IPS-18a (cell line): ENCODE data around the gene LAMB4.

Experiments used
- H3K27ac ChIP-seq: one replicate; pipeline ENCODE4 v1.5.1; 2013; ENCODE audit warnings: low read length
- H3K27me3 ChIP-seq: one replicate; pipeline ENCODE4 v1.6.1; 2013; ENCODE audit warnings: mild to moderate bottlenecking, low read length; ENCODE audit not compliant: control insufficient read depth, insufficient read depth
- H3K36me3 ChIP-seq: one replicate; pipeline ENCODE4 v1.6.1; 2013; ENCODE audit warnings: low read depth, low read length; ENCODE audit not compliant: control insufficient read depth
- H3K4me1 ChIP-seq: one replicate; pipeline ENCODE4 v1.6.1; 2013; ENCODE audit warnings: low read depth, low read length; ENCODE audit not compliant: control insufficient read depth
- H3K4me3 ChIP-seq: one replicate; pipeline ENCODE4 v1.5.1; 2013; ENCODE audit warnings: low read length
- H3K9ac ChIP-seq: one replicate; pipeline ENCODE4 v1.6.1; 2013; ENCODE audit warnings: mild to moderate bottlenecking, low read length, moderate library complexity
- H3K9me3 ChIP-seq: one replicate; pipeline ENCODE4 v1.6.1; 2013; ENCODE audit warnings: low read depth, low read length; ENCODE audit not compliant: control insufficient read depth

The LAMB4 gene

DNA sequence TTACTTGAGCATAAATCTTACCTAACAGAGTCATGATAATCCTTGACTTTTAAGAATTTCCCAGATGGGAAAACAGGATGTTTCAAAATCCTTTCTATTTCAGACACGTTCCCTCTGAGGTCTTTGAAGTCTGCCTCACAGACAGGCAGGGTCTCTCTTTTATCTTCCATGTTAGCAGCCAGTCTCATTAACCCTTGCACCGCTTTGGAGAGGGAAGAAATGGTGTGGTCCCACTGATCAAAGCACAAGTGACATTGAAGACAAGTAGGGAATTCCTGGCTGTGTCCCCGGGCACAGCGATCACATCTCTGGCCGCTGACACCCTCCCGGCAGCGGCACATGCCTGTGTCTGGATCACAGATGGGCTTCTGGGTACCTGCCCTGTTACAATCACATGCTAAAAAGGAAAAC lies 74.5 kb downstream of the LAMB4 start:
- Histone ChIP-seq H3K4me3 (no peak overlapping the region), H3K9ac (no peak overlapping the region), H3K27ac (no peak overlapping the region), H3K36me3 (no peaks in the 10 kb centered on the region), H3K4me1 (no peaks in the 10 kb centered on the region), H3K27me3 (no peaks in the 10 kb centered on the region), H3K9me3 (no peaks in the 10 kb centered on the region)

DNA sequence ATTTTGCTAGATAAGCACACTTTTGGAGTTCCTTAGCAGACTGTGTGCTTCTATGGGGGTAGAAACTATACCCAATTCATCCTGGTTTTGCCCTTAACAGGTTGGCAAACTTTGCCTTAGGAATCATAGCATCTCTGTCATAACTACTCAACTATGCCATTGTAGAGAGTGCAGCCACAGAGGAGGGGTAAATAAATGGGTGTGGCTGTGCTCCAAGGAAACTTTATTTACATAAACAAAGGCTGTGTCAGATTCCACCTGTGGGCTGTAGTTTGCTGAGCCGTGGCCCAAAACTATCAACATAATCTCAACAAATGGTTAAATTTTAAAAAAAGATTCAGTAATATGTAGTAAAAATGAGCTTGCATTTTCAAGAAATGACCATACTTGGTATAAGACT lies 75.6 kb downstream of the LAMB4 start:
- no peaks in the 10 kb centered on the region for H3K27me3 ChIP-seq
- no peaks in the 10 kb centered on the region for H3K36me3 ChIP-seq
- no peak overlapping the region for H3K4me3 ChIP-seq
- H3K4me1 ChIP-seq = no peaks in the 10 kb centered on the region
- no peak overlapping the region for H3K27ac ChIP-seq
- no peak overlapping the region for H3K9ac ChIP-seq
- H3K9me3 ChIP-seq = no peaks in the 10 kb centered on the region

DNA sequence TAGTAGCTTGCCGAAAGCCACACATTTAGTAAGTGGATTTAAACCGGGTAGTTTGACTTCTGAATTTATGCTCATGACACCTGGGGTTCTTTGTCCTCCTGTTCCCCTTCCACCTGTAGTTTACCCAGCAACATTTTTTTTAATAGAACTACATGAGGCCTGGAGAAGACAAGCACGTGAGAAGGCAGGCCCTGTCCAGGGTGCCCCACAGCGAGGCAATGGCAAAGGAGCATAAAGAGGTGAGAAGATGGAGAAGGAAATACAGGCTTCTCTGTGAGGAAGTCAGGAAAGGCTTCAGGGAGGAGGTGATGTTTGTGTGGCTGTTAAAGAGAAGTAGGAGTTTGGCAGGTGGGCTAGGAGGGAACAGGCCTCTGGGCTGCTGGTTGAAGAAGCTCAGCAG lies 76.9 kb downstream of the LAMB4 start:
- Histone ChIP-seq H3K9me3 (no peaks in the 10 kb centered on the region), H3K27me3 (no peaks in the 10 kb centered on the region), H3K36me3 (no peaks in the 10 kb centered on the region), H3K4me1 (no peaks in the 10 kb centered on the region), H3K4me3 (no peak overlapping the region), H3K9ac (no peak overlapping the region), H3K27ac (no peak overlapping the region)

- no peaks in the 10 kb centered on the region for H3K27me3 ChIP-seq
- no peaks in the 10 kb centered on the region for H3K9me3 ChIP-seq
- H3K4me1 ChIP-seq = no peaks in the 10 kb centered on the region
- no peaks in the 10 kb centered on the region for H3K36me3 ChIP-seq
- H3K4me3 ChIP-seq = no peak overlapping the region
- no peak overlapping the region for H3K27ac ChIP-seq
- no peak overlapping the region for H3K9ac ChIP-seq
Observed at GRCh38 chr7:108051454-108051853, 78.7 kb downstream of the LAMB4 start.

GRCh38 chr7:108049962-108050361 lies 80.2 kb downstream of the LAMB4 start:
- H3K4me1 ChIP-seq = no peaks in the 10 kb centered on the region
- H3K27me3 ChIP-seq = no peaks in the 10 kb centered on the region
- no peaks in the 10 kb centered on the region for H3K36me3 ChIP-seq
- H3K9me3 ChIP-seq = no peaks in the 10 kb centered on the region
- H3K9ac ChIP-seq = no peak overlapping the region
- H3K27ac ChIP-seq = no peak overlapping the region
- H3K4me3 ChIP-seq = no peak overlapping the region

DNA sequence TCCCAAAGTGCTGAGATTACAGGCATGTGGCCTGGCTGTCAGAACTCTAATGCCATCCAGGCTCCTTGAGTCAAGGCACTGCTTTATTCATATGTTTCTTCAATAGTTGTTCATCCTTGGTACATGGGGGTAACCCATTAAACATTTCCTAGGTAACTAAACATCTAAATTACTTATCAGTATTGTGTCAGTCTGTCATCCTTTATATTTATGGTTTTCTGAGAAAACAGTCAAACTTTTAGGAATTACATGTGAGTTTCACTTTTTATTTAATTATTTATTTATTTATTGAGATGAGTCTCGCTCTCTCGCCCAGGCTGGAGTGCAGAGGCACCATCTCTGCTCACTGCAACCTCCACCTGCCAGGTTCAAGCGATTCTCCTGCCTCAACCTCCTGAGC lies 81.7 kb downstream of the LAMB4 start:
- Histone ChIP-seq H3K36me3 (no peaks in the 10 kb centered on the region), H3K9me3 (no peaks in the 10 kb centered on the region), H3K4me1 (no peaks in the 10 kb centered on the region), H3K9ac (no peak overlapping the region), H3K4me3 (no peak overlapping the region), H3K27ac (no peak overlapping the region), H3K27me3 (no peaks in the 10 kb centered on the region)

- no peak overlapping the region for H3K27ac ChIP-seq
- H3K4me1 ChIP-seq = no peaks in the 10 kb centered on the region
- H3K27me3 ChIP-seq = no peaks in the 10 kb centered on the region
- no peak overlapping the region for H3K4me3 ChIP-seq
- no peak overlapping the region for H3K9ac ChIP-seq
- no peaks in the 10 kb centered on the region for H3K36me3 ChIP-seq
- no peaks in the 10 kb centered on the region for H3K9me3 ChIP-seq
Observed at GRCh38 chr7:108046952-108047506, 83.1 kb downstream of the LAMB4 start.

GRCh38 chr7:108045669-108046068 lies 84.5 kb downstream of the LAMB4 start:
- no peak overlapping the region for H3K9ac ChIP-seq
- no peaks in the 10 kb centered on the region for H3K36me3 ChIP-seq
- no peaks in the 10 kb centered on the region for H3K9me3 ChIP-seq
- no peak overlapping the region for H3K4me3 ChIP-seq
- no peaks in the 10 kb centered on the region for H3K27me3 ChIP-seq
- H3K4me1 ChIP-seq = no peaks in the 10 kb centered on the region
- H3K27ac ChIP-seq = no peak overlapping the region

- Histone ChIP-seq H3K27me3 (no peaks in the 10 kb centered on the region), H3K27ac (no peak overlapping the region), H3K4me1 (no peaks in the 10 kb centered on the region), H3K36me3 (no peaks in the 10 kb centered on the region), H3K9ac (no peak overlapping the region), H3K9me3 (no peaks in the 10 kb centered on the region), H3K4me3 (no peak overlapping the region)
Observed at GRCh38 chr7:108045154-108045553, 85.0 kb downstream of the LAMB4 start.

GRCh38 chr7:108044345-108044744 lies 85.8 kb downstream of the LAMB4 start:
- H3K27me3 ChIP-seq = no peaks in the 10 kb centered on the region
- H3K9me3 ChIP-seq = no peaks in the 10 kb centered on the region
- no peak overlapping the region for H3K4me3 ChIP-seq
- H3K4me1 ChIP-seq = no peaks in the 10 kb centered on the region
- H3K9ac ChIP-seq = no peak overlapping the region
- no peak overlapping the region for H3K27ac ChIP-seq
- no peaks in the 10 kb centered on the region for H3K36me3 ChIP-seq

DNA sequence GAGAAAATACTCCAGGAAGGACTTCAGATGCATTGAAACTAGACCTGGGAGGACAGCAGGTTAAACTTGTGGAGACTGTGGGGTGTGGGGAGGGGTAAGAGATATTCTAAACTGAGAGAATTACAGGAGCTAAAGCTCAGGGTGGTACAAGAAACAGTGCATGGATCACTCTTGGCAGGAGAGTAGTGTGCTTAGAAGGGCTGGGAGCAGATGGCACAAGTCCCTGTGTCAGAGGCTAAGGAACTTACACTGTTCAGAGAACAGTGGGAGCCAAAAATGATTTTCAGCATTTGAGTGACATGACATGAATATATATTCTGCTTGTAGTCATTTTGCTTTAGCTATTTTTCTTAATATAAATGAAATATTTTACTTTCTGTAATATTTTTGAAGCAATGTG lies 91.2 kb downstream of the LAMB4 start:
- Histone ChIP-seq H3K9ac (no peak overlapping the region), H3K27ac (no peak overlapping the region), H3K4me3 (no peak overlapping the region), H3K4me1 (peaks cover 8% of the 10 kb centered on the region), H3K27me3 (no peaks in the 10 kb centered on the region), H3K9me3 (no peaks in the 10 kb centered on the region), H3K36me3 (no peaks in the 10 kb centered on the region)

- Histone ChIP-seq H3K27me3 (no peaks in the 10 kb centered on the region), H3K27ac (no peak overlapping the region), H3K9me3 (no peaks in the 10 kb centered on the region), H3K4me1 (peaks cover 12% of the 10 kb centered on the region), H3K36me3 (no peaks in the 10 kb centered on the region), H3K9ac (no peak overlapping the region), H3K4me3 (no peak overlapping the region)
Observed at GRCh38 chr7:108037741-108038140, 92.4 kb downstream of the LAMB4 start.
